ACC112 (cell line): ENCODE data around the gene OPA3.
A peak's percentile ranks its signal among the peaks of the same experiment; 100 is the strongest.
"Not testable (repeated sequence)": the region's sequence is repeated elsewhere in the genome, so short reads cannot be mapped to it uniquely, and the experiment has no call there.

ENCODE experiments used
- H2AFZ ChIP-seq: fragments of 200-600 bp; sonication (generic); one replicate; pipeline ENCODE4 v1.6.0; 2017; ENCODE audit warnings: antibody characterized with exemption, low read length; ENCODE audit not compliant: unreplicated experiment
- H3K27ac ChIP-seq: fragments of 200-600 bp; sonication (generic); 2 replicates; pipeline ENCODE4 v1.5.1; 2014; ENCODE audit warnings: low read depth, mild to moderate bottlenecking, antibody characterized with exemption, low read length, moderate library complexity
- H3K27me3 ChIP-seq: fragments of 200-600 bp; sonication (generic); 2 replicates; pipeline ENCODE4 v1.6.1; 2014; ENCODE audit warnings: mild to moderate bottlenecking, antibody characterized with exemption, low read length, moderate library complexity, mixed read lengths; ENCODE audit not compliant: insufficient read depth
- H3K36me3 ChIP-seq: fragments of 200-600 bp; sonication (generic); 2 replicates; pipeline ENCODE4 v1.6.1; 2016; ENCODE audit warnings: mild to moderate bottlenecking, antibody characterized with exemption, low read length, moderate library complexity, mixed read lengths; ENCODE audit not compliant: insufficient read depth
- H3K4me1 ChIP-seq: fragments of 200-600 bp; sonication (generic); one replicate; pipeline ENCODE4 v1.6.1; 2016; ENCODE audit warnings: low read length, mixed read lengths; ENCODE audit not compliant: insufficient read depth, unreplicated experiment, control insufficient read depth
- H3K4me3 ChIP-seq: fragments of 200-600 bp; sonication (generic); 2 replicates; pipeline ENCODE4 v1.5.1; 2014; ENCODE audit warnings: mild to moderate bottlenecking, low read depth, low read length
- H3K79me2 ChIP-seq: fragments of 200-600 bp; sonication (generic); one replicate; pipeline ENCODE4 v1.6.0; 2016; ENCODE audit warnings: low read length; ENCODE audit not compliant: control insufficient read depth, unreplicated experiment, insufficient read depth

OPA3 gene

DNA sequence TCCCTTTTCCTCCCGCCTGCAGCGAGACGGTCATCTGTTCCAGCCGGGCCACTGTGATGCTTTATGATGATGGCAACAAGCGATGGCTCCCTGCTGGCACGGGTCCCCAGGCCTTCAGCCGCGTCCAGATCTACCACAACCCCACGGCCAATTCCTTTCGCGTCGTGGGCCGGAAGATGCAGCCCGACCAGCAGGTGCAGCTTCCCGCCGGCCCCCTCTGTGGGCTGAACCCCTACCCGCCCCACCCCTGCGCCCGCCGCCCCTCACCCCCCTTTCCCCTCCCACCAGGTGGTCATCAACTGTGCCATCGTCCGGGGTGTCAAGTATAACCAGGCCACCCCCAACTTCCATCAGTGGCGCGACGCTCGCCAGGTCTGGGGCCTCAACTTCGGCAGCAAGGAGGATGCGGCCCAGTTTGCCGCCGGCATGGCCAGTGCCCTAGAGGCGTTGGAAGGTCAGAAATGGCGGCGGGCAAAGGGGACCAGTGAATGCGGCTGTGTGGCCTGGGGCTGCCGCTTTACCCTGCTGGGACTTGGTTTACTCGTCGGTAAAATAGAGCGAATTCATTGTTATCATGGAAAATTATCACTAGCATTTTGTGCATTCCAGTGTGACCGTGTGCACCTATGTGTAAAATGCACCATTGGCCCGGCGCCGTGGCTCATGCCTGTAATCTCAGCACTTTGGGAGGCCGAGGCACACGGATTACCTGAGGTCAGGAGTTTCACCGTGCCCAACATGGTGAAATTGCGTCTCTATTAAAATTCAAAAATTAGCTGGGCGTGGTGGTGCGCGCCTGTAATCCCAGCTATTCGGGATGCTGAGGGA, 66.7 kb downstream of the OPA3 start:
- no peak overlapping the region for H2AFZ ChIP-seq
- H3K79me2 ChIP-seq = peaks cover 26% of the 10 kb centered on the region
- peaks cover 20% of the 10 kb centered on the region for H3K4me1 ChIP-seq
- no peak overlapping the region for H3K27ac ChIP-seq
- H3K4me3 ChIP-seq = no peak overlapping the region
- no peaks in the 10 kb centered on the region for H3K36me3 ChIP-seq
- no peaks in the 10 kb centered on the region for H3K27me3 ChIP-seq

- no peak overlapping the region for H3K4me3 ChIP-seq
- no peak overlapping the region for H3K27ac ChIP-seq
- no peak overlapping the region for H2AFZ ChIP-seq
- peaks cover 28% of the 10 kb centered on the region for H3K79me2 ChIP-seq
- H3K36me3 ChIP-seq = no peaks in the 10 kb centered on the region
- no peaks in the 10 kb centered on the region for H3K27me3 ChIP-seq
- H3K4me1 ChIP-seq = peaks cover 16% of the 10 kb centered on the region
These were observed 67.4 kb downstream of the OPA3 start for GRCh38 chr19:45517238-45517637.

- H3K27me3 ChIP-seq = no peaks in the 10 kb centered on the region
- no peaks in the 10 kb centered on the region for H3K36me3 ChIP-seq
- H3K79me2 ChIP-seq = peaks cover 41% of the 10 kb centered on the region
- H2AFZ ChIP-seq = no peak overlapping the region
- H3K4me3 ChIP-seq = no peak overlapping the region
- H3K27ac ChIP-seq = no peak overlapping the region
- peaks cover 16% of the 10 kb centered on the region for H3K4me1 ChIP-seq
These were observed 68.7 kb downstream of the OPA3 start for GRCh38 chr19:45515807-45516401.

GRCh38 chr19:45515081-45515624, 69.4 kb downstream of the OPA3 start:
- Histone ChIP-seq H3K4me3 (no peak overlapping the region), H2AFZ (no peak overlapping the region), H3K27me3 (no peaks in the 10 kb centered on the region), H3K4me1 (peaks cover 16% of the 10 kb centered on the region), H3K36me3 (no peaks in the 10 kb centered on the region), H3K27ac (no peak overlapping the region), H3K79me2 (peaks cover 48% of the 10 kb centered on the region)

DNA sequence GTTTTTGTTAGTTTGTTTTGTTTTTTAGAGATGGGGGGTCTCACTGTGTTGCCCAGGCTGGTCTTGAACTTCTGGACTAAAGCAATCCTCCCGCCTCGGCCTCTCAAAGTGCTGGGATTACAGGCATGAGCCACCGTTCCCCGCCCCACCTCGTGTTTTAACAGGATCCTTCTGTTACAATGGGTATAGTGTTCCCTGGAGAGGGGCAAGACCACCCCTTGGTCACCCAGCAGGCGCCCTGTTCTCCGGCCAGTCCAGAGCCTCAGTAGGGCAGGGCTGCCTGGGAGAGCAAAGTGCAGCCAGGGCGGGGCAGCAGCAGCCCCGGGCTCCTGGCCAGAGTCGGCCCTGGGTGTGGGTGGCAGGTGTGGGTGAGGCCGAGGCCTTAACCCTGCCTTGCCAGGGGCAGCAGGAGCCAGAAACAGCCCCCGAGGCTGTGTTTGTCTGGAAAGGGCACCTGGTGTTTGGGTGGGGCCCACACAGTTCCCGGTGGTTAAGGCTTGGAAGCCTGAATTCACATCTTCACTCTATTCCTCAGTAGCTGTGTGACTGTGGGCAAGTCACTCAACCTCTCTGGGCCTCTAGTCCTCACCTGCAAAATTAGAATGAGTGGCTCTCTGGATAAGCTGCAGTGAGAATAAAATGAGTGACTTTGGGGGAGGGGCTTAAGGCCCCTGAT, 70.1 kb downstream of the OPA3 start:
- Histone ChIP-seq H2AFZ (no peak overlapping the region), H3K27ac (no peak overlapping the region), H3K27me3 (no peaks in the 10 kb centered on the region), H3K79me2 (peaks cover 55% of the 10 kb centered on the region), H3K4me1 (peaks cover 19% of the 10 kb centered on the region), H3K36me3 (no peaks in the 10 kb centered on the region), H3K4me3 (no peak overlapping the region)

DNA sequence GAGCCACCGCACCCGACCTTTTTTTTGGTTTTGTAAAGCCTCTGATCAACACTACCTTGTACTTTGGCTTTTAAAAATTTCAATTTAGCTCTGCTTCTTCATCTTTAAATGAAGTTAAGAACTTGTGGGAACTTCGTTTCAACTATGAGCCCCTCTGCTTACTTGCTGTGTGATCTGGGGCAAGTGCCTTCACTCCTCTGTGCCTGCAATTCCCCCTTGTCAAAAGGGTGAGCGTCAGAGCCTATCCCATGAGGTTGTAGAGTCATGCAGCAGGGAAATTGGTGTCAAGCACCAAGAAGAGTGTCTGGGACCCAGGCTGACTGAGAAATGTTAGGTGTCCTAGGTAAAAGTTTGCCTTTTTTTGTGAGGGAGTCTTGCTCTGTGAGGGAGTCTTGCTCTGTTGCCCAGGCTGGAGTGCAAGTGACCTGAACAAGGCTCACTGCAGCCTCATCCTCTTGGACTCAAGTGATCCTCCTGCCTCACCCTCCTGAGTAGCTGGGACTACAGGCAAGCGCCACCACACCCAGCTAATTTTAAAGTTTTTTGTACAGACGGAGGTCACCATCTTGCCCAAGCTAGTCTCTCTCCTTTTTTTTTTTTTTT, 71.6 kb downstream of the OPA3 start:
- Histone ChIP-seq H2AFZ (no peak overlapping the region), H3K27me3 (no peaks in the 10 kb centered on the region), H3K4me3 (no peak overlapping the region), H3K27ac (no peak overlapping the region), H3K79me2 (peaks cover 69% of the 10 kb centered on the region), H3K36me3 (no peaks in the 10 kb centered on the region), H3K4me1 (peaks cover 20% of the 10 kb centered on the region)

- H3K4me1 ChIP-seq = peaks cover 21% of the 10 kb centered on the region
- H3K4me3 ChIP-seq = no peak overlapping the region
- H3K36me3 ChIP-seq = no peaks in the 10 kb centered on the region
- no peak overlapping the region for H2AFZ ChIP-seq
- H3K79me2 ChIP-seq = peaks cover 76% of the 10 kb centered on the region
- no peak overlapping the region for H3K27ac ChIP-seq
- no peaks in the 10 kb centered on the region for H3K27me3 ChIP-seq
These were observed 73.5 kb downstream of the OPA3 start for GRCh38 chr19:45511074-45511473.

GRCh38 chr19:45510352-45510751, 74.2 kb downstream of the OPA3 start:
- H3K36me3 ChIP-seq, H3K27me3 ChIP-seq, H3K4me3 ChIP-seq, H2AFZ ChIP-seq, H3K27ac ChIP-seq: not testable (repeated sequence)
- Histone ChIP-seq H3K79me2 (peaks cover 72% of the 10 kb centered on the region), H3K4me1 (peaks cover 26% of the 10 kb centered on the region)

DNA sequence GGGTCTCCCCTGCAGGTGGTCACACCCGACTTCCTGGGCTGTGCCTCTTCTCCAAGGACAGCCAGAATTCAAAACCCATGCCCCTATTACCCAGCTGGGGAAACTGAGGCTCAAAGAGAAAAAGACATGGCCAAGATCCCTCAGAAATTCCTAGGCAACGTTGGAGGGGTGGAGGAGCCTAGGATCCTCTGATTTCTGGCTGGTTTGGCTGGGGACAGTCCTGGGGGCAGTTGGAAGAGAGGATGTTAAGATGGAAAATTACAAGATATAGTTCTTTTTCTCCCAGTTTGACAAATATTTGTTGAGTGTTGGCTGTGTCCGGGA, 74.9 kb downstream of the OPA3 start:
- Histone ChIP-seq H2AFZ (no peak overlapping the region), H3K27me3 (no peaks in the 10 kb centered on the region), H3K36me3 (no peaks in the 10 kb centered on the region), H3K4me1 (peaks cover 21% of the 10 kb centered on the region), H3K4me3 (peak overlapping the region; percentile 89), H3K27ac (no peak overlapping the region), H3K79me2 (peaks cover 65% of the 10 kb centered on the region)

DNA sequence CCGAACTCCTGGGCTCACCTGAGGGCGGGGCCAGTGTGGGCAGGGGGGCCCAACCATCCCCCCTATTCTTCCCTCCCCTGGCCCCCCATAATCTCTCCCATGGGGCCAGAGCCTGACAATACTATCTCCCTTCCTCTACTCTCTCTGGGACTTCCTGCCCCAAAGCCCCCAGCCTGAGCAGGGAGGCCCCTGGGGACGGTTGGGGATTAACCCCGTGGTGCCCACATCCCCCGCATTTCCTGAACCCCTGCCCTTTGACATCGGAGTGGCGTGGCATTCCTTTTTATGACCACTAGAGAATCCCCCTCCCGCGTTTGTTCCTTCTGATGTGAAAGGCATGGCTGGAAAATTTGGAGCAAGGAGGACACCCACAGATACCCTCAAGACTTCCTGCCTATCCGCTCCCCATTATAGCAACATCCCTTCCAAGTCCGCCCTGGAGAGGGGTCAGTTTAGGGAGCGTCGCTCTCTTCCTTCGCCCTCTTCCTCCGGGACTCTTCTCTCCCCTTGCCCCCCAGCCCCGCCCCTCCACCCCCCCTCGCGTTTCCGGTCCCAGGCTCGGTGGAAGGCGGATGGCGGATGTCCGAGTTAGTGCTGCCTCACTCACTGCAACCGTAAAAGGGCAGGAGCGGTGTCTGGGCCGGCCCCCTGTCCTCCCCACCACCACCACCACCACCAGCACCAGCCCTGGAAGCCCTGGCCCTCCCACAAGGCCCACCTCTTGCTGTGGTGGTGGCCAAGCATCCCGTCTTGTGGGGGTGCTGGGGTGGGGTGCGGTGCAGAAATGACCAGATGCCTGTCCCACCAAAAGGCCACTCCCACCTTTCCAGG, 75.5 kb downstream of the OPA3 start:
- H3K27me3 ChIP-seq = no peaks in the 10 kb centered on the region
- H3K4me3 ChIP-seq = peak overlapping the region; percentile 89
- no peaks in the 10 kb centered on the region for H3K36me3 ChIP-seq
- H3K27ac ChIP-seq = peak overlapping the region; percentile 54
- H2AFZ ChIP-seq = no peak overlapping the region
- H3K4me1 ChIP-seq = peaks cover 15% of the 10 kb centered on the region
- H3K79me2 ChIP-seq = peaks cover 59% of the 10 kb centered on the region
